C4-2B (cell line): ENCODE results near the gene EIF4A2.

Experiments used
- ZFX ChIP-seq: fragments of 450-650 bp; IDR thresholded peaks from 2 replicates; pipeline ENCODE4 v1.6.1; 2017
- TF ChIP-seq, protein P1 (sequence below): fragments of 450-650 bp; conservative IDR thresholded peaks from 2 replicates; pipeline ENCODE4 v1.5.1; 2017; ENCODE audit warnings: mild to moderate bottlenecking

DNA sequence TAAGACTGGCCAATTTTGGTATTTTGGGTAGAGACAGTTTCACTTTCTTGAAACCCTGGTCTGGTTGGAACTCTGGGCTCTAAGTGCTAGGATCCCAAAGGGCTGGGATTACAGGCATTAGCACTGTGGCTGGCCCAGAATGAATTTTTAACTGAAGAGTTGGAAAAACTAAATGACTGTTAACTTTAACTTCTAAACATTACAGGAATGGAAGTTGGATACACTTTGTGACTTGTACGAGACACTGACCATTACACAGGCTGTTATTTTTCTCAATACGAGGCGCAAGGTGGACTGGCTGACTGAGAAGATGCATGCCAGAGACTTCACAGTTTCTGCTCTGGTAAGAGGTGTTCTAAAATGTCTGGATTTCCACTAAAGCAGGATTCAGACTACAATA, 3.5 kb downstream of the EIF4A2 start:
- TF ChIP-seq, protein P1, sequence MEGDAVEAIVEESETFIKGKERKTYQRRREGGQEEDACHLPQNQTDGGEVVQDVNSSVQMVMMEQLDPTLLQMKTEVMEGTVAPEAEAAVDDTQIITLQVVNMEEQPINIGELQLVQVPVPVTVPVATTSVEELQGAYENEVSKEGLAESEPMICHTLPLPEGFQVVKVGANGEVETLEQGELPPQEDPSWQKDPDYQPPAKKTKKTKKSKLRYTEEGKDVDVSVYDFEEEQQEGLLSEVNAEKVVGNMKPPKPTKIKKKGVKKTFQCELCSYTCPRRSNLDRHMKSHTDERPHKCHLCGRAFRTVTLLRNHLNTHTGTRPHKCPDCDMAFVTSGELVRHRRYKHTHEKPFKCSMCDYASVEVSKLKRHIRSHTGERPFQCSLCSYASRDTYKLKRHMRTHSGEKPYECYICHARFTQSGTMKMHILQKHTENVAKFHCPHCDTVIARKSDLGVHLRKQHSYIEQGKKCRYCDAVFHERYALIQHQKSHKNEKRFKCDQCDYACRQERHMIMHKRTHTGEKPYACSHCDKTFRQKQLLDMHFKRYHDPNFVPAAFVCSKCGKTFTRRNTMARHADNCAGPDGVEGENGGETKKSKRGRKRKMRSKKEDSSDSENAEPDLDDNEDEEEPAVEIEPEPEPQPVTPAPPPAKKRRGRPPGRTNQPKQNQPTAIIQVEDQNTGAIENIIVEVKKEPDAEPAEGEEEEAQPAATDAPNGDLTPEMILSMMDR = no peak
- no peak for TF ChIP-seq ZFX
